ENCODE results near the gene SAMD7. TPM values are rescaled to one million over a fixed set of nuclear protein-coding genes. Genes with fewer than 3 reads are reported as not detected.

The SAMD7 gene
- total and polyA plus RNA-seq, 9 donors: not detected

- Histone ChIP-seq H3K4me3 (no peak overlapping the region), H3K9me3 (no peaks in the 10 kb centered on the region), H3K36me3 (no peaks in the 10 kb centered on the region), H3K4me1 (ENCODE audit: insufficient read depth) (no peaks in the 10 kb centered on the region), H3K27me3 (no peaks in the 10 kb centered on the region), H3K27ac (no peak overlapping the region)
- no peak for DNase-seq
- no peak for TF ChIP-seq EP300 (IDR thresholded peaks at IDR 0.05)
- TF ChIP-seq CTCF (IDR thresholded peaks at IDR 0.05): no peak
- TF ChIP-seq POLR2A (IDR thresholded peaks at IDR 0.05): no peak
- 90 to 94% (median 91%) methylated on average over 3 of the region's 3 CpGs for WGBS, 3 donors
- intact Hi-C loops (cut with DNase I): no loop called here
Measured at GRCh38 chr3:169953462-169954141, 42.2 kb downstream of the SAMD7 start.

- H3K36me3 ChIP-seq: no peaks in the 10 kb centered on the region
- no peak for DNase-seq
- H3K4me3 ChIP-seq: no peak overlapping the region
- intact Hi-C loops (cut with DNase I): no loop called here
- no peak overlapping the region for H3K27ac ChIP-seq
- TF ChIP-seq POLR2A (IDR thresholded peaks at IDR 0.05): no peak
- no peak for TF ChIP-seq CTCF (IDR thresholded peaks at IDR 0.05)
- TF ChIP-seq EP300 (IDR thresholded peaks at IDR 0.05): no peak
- H3K4me1 ChIP-seq (ENCODE audit: insufficient read depth): no peaks in the 10 kb centered on the region
- no peaks in the 10 kb centered on the region for H3K9me3 ChIP-seq
- no peaks in the 10 kb centered on the region for H3K27me3 ChIP-seq
- WGBS, 3 donors: 57 to 61% (median 59%) methylated on average over 6 of the region's 6 CpGs
Measured at GRCh38 chr3:169954142-169954756, 42.9 kb downstream of the SAMD7 start.

GRCh38 chr3:169955406-169955805 is 44.0 kb downstream of the SAMD7 start:
- no peaks in the 10 kb centered on the region for H3K36me3 ChIP-seq
- no peak overlapping the region for H3K4me3 ChIP-seq
- intact Hi-C loops (cut with DNase I): no loop called here
- no peaks in the 10 kb centered on the region for H3K4me1 ChIP-seq (ENCODE audit: insufficient read depth)
- no peak overlapping the region for H3K27ac ChIP-seq
- DNase-seq: no peak
- 84 to 88% (median 87%) methylated on average over 2 of the region's 2 CpGs for WGBS, 3 donors
- no peaks in the 10 kb centered on the region for H3K9me3 ChIP-seq
- TF ChIP-seq EP300 (IDR thresholded peaks at IDR 0.05) (no peak), CTCF (IDR thresholded peaks at IDR 0.05) (no peak), POLR2A (IDR thresholded peaks at IDR 0.05) (no peak)
- no peaks in the 10 kb centered on the region for H3K27me3 ChIP-seq

- H3K27ac ChIP-seq: no peak overlapping the region
- DNase-seq: no peak
- no peaks in the 10 kb centered on the region for H3K27me3 ChIP-seq
- no peaks in the 10 kb centered on the region for H3K36me3 ChIP-seq
- H3K4me3 ChIP-seq: no peak overlapping the region
- intact Hi-C loops (cut with DNase I): loop anchor here in 1 of 4 donors (10.0 kb wide), 1 partner anchor 199 kb away; the partner anchor contains the start of genes ACTRT3 and TERC
- WGBS, 3 donors: 53 to 72% (median 60%) methylated on average over 2 of the region's 2 CpGs
- no peak for TF ChIP-seq POLR2A (IDR thresholded peaks at IDR 0.05)
- TF ChIP-seq CTCF (IDR thresholded peaks at IDR 0.05): no peak
- no peak for TF ChIP-seq EP300 (IDR thresholded peaks at IDR 0.05)
- H3K9me3 ChIP-seq: no peaks in the 10 kb centered on the region
- no peaks in the 10 kb centered on the region for H3K4me1 ChIP-seq (ENCODE audit: insufficient read depth)
Measured at GRCh38 chr3:169964176-169964575, 52.8 kb downstream of the SAMD7 start.
